GM21526 (cell line): ENCODE data around the gene BIN2.
A peak's percentile ranks its signal among the peaks of the same experiment; 100 is the strongest.
"Not testable (repeated sequence)": the region's sequence is repeated elsewhere in the genome, so short reads cannot be mapped to it uniquely, and the experiment has no call there.

ENCODE experiments used
- ATAC-seq: cut with Tn5 transposase; IDR thresholded peaks from one replicate; pipeline ENCODE4 v1.9.1; 2021; ENCODE audit warnings: moderate library complexity; ENCODE audit not compliant: unreplicated experiment, low FRiP score

BIN2 gene

DNA sequence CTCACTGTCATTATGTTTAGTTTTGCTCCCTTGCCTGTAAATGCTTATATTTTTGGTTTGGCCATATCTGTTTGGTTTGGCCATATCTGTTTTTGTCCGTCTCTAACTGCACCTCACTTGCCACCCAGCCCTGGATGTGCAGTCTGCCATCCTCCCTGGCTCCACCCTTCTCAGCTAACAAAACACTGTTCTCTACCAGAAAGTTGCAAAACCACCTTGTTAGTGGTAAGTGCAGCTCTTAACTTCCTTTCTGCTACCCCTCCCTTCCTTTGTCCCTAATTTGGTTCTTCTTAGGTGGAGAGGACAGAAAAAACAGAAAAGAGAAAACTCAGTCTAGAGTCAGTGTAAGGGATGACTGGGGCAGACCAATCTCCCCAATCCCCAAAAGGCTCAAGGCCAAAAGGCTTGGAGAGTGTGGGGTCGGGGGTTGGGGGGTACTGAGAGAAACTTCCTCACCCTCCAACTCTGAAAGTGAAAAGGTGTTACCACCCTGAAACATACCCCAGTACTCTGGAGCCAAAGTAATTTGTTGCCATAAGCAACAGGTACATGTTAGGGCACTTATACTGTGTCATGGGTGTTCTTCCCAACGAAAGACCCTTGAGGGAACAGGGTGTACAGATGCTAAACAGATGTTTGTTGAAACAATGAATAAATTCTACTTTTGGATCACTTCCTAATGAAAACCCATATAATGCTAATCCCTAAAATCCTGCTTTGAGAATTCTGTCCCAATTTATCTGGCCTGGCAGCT, 5.0 kb downstream of the BIN2 start:
- no peak for ATAC-seq

DNA sequence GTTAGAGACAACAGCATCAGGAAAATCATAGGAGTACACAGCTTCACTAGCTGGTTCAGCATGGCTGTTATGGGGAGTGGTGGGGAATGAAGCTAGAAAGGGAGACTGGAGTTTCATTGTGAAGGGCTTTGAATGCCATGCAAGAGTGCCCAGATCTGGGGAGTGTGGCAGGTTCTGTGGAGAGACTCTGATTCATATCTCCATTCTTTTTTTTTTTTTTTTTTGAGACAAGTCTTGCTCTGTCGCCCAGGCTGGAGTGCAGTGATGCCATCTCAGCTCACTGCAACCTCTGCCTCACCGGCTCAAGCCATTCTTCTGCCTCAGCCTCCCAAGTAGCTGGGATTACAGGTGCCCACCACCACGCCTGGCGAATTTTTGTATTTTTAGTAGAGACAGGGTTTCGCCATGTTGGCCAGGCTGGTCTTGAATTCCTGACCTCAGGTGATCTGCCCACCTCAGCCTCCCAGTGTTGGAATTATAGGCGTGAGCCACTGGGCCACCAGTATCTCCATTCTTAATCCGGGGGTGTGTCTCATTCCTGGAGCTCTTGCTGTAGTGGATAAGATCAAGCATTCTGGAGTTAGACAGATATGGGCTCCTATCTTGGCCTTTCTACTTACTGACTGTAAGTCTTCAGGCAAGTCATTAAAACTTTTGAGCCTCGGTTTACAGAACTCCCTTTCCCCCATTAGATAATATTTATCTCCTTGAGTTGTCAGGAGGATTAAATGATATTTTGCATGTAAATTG, 5.7 kb downstream of the BIN2 start:
- ATAC-seq, result not testable (repeated sequence)

DNA sequence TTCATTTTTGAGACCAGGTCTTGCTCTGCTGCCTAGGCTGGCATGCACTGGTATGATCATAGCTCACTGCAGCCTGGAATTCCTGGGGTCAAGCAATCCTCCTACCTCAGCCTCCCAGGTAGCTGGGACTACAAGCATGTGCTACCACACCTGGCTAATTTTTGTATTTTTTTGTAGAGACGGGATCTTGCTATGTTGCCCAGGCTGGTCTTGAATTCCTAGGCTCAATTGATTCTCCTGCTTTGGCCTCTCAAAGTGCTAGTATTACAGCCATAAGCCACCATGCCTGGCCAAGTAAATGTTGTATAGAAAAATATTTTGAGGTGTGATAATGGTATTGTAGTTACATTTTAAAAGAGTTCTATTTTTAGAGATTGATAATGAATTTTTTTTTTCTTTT, 12.6 kb downstream of the BIN2 start:
- no peak for ATAC-seq

DNA sequence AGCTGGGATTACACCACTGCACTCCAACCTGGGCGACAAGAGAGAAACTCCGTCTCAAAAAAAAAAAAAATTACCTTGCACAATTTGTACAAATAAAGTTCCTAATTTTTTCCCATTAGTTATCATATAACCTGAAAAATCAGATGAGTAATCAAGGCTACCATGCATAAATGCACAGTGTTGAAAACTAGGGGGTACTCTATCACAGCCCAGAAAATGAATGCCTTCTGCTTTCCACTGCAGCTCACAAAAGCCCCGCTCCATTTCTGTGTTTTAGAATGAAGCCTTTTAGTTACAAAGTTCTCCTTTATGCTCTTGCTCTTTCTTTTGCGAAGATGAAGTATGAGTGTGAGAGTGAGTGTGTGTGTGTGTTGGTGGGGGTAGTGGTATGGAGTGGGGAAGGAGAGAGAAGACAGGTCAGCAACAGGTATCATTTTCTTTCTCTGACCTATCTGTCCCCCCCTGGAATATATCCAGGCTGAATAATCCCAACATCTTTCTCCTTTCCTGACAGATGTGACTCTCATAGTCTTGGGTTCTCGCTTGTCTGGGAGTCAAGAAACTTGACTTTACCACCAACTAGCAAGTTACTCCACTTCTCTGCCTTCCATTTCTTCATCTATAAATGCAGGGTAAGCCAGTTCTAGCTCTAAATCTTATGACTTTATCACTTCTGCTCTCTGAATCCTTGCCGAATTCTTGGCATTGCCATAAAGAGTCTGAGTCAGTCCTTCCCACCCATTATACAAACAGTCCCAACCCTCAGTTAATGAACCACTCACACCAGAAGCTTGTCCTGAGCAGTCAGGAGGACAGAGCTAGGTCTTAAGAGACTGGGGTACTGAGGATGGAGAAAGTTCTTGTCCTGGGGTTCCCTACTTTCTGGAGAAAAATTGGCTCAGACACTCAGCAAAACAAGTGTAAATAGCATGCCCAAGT, 16.1 kb downstream of the BIN2 start:
- ATAC-seq, result no peak

DNA sequence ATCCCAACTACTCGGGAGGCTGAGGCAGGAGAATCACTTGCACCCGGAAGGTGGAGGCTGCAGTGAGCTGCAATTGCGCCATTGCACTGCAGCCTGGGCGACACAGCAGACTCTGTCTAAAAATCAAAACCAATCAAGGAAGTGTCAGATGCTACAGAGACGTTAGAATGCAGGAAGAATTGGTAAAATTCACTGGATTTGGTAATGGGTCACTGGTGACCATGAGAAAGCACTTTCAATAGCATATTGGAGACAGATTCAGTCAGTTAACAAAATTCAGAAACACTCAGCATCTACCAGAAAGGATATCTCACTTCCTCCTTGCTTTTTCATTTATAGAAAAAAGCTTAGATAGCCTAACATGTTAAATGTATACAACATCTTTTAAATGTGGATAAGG, 17.5 kb downstream of the BIN2 start:
- ATAC-seq, result no peak

- ATAC-seq, result not testable (repeated sequence)
These were observed 23.2 kb downstream of the BIN2 start for GRCh38 chr12:51300768-51301167.

DNA sequence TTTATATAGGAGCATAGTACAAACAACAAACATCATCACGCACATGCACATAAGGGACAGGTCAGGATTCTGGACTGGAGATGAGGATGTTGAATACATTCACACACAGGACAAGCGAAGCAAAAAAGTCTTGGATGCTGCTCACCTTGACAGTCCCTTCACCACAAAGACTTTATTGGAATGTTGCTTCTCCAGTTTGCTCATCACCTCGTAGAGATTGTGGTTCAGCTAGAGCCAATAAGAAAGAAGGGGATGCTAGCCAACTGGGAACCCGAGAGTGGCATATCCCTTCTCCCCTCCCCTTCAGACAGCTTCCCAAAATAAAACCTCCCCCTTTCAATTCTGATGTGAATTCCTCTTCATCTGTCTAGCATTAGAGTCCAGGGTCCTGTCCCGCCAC, 28.3 kb downstream of the BIN2 start:
- ATAC-seq, result no peak

DNA sequence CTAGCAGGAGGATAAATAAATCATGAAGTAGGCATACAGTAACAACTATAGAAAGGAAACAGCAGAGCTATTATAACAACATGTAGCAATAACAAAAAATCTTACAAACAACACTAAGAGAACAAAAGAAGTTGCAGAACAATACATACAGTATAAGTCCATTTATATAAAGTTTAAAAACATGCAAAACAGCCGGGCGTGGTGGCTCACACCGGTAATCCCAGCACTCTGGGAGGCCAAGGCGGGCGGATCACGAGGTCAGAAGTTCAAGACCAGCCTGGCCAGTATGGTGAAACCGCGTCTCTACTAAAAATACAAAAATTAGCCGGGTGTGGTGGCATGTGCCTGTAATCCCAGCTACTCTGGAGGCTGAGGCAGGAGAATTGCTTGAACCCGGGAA, 29.9 kb downstream of the BIN2 start:
- not testable (repeated sequence) for ATAC-seq

GRCh38 chr12:51293696-51294095, 30.3 kb downstream of the BIN2 start:
- ATAC-seq, result no peak

DNA sequence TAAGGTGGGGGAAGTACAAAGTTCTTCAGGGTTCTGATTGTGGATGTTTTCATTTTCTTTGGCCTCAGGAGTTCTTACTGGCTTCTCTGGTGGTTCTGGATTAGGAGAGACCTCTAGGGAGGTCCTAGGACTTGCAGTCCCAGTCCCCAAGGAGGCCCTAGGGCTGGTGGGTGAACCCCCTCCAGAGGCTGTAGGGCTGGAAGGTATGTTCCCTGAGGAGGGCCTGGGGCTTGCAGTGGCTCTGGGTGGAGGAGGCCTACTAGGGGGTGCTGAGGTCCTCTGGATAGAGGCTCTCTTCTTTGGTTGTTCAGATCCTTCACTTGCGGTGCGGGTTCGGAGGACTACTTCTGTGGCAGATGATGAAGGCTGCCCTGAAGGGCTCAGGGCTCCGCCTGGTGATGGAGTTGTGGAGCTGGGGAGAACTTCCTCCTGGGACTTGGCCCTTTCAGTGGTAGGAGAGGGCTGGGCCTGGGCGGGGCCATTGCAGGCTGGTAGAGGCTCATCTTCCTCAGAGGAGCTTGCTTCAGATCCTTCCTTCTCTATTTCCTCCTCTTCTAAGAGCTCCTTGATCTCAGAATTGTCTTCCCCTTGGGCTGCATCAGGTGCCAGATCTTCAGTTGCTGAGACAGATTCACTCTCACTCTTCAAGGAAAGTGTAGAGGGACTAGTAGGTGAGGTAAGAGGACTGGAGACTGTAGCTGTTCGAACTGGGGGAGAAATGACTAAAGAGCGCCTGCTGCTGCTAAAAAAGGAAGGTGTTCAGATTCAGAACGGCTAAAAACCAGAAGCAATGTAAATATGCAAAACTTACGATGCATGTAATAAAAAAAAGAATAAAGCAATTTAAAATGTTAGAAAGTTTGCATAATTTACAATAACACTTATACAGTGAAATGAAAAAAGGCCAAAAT, 32.1 kb downstream of the BIN2 start:
- not testable (repeated sequence) for ATAC-seq

GRCh38 chr12:51285843-51286242, 38.1 kb downstream of the BIN2 start:
- no peak for ATAC-seq

GRCh38 chr12:51281202-51281924, 42.6 kb downstream of the BIN2 start:
- no peak for ATAC-seq

DNA sequence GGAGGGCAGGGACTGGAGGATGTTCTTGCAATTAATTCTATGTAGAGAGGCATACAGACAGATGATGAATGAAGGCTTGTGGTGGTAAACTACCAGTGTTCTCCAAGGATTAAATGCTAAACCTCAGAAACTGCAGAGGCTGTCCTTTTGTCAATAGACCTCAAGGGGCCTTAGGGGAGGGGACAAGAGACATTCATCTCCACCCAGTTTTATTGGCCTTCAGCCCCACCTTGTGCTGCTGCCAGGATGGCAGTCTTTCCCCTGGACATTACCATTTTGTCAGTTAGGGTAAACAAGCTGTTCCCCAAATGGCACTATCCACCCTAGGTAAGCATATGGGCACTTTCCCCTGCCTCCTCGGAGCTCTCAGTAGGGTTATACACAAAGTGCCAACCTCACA, 48.9 kb downstream of the BIN2 start:
- ATAC-seq, result no peak

DNA sequence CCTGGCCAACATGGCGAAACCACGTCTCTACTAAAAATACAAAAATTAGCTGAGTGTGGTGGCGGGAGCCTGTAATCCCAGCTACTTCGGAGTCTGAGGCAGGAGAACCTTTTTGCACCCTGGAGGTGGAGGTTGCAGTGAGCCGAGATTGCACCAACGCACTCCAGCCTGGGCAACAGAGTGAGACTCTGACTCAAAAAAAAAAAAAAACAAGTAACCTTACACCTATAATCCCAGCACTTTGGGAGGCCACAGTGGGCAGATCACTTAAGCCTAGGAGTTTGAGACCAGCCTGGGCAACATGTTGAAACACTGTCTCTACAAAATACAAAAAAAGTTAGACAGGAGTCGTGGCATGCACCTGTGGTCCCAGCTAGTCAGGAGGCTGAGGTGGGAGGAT, 51.2 kb downstream of the BIN2 start:
- not testable (repeated sequence) for ATAC-seq

DNA sequence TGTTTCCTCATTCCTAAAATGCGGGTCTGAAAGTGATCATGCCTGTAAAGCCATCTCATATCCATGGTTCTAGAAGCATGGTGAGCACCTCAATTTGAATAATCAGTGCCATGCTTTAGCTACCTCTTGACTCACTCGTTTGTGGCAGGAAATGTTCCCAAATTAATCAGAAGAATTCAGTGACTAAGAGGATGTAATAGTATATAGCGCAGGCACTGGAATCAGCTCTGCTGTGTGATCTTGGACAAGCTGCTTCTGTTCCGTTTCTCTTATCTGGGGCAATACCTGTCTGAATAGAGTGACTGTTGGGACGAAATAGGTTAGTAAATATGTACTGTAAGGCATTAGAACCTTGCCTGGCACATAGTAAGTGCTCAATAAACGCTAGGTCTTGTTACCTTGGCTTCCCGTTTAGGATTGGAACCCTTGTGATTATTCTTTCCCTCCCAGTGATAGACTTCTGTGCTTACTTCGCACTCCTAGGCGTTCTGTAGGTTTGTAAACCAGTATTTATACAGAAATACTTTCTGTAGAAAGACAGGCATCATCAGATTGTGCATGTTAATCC, 52.9 kb downstream of the BIN2 start:
- no peak for ATAC-seq

DNA sequence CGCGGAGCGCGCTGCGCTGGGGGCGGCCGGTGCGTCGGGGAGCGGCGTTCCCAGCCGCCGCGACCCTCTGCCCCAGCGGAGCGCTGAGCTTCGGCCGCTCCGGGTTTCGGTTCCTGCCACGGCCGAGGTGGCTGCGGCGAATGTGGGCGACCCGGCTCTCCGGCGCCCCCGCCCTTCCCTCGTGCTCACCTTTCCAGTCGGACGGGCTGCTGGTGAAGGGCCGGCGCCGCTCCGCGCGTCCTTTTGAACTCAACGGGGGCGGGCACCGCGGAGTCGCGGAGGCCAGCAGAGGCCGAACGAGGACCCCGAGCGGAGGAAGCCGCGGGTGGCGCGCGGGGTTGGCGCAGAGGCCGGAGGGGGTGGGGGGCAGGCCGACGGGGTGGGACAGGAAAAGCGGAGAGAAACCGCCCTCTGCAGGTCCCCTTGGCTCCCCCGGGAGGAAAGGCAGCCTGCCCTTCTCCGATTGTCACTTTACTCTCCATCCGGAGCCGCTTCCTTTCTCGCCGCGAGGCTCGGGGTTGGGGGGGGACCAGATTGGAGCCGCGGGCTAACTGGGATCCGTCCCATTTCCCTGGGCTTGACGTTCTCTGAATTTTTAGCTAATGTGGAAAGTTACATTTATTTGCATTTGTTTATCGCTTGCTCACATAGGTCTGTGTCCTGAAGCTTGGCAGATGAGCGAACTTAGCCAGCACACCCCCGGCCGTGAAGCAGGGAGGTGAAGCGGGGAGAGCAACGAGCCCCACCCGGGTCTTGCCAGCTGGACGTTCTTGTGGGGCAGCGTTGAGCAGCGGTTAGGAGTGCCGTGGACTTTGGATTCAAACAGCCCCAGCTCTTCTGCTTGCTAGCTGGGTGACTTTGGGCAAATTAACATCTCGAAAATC, 53.7 kb downstream of the BIN2 start, which contains the start of gene SMAGP:
TSS of gene SMAGP (minus strand) at position 349 of the 884 bp plus-strand sequence. CDS start 1,137 bp downstream, outside the sequence.
- ATAC-seq, result peak; percentile 62

DNA sequence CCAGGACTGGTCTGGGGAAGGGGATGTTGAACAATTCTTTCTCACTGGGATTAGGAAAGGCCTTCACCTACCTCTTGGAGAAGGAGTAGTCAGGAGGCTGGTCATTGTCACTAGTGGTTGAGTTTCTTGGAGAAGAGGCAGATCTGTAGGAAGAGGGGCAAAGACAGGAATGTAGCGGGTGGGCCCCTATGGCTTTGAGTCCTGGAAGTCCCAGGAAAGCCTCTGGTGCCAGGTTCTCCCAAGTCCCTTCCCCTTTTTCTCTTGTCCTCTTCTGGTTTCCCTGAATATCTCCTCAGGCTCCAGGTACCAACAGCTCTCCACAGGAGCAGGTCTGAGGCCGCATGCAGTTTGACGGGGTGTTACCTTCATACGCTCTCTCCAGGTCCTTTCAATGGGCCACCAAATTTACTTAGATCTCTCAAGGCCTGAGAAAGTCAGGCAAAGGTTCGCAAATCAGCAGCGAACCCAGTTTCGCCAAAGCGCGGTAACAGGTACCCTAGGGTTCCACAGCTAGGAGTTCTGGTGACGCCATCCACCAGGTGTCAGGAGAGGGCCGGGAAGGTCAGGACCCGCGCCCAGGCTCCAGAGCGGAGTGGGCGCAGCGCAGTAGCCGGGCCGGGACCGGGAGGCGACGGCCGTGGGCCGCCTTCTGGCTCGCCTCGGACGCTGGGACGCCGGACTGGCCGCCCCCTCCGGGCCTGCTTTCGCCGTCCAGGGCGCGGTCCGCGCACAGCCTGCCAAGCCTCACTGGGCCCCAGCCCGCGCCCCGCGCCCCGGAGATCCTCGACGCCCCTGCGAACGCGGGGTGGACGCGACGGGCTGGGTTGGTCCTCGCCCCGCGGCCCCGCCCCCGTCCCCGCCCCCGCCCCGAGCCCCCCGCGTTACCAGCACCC, 54.6 kb downstream of the BIN2 start:
- ATAC-seq, result peak; percentile 26
